Measurements from ENCODE around the gene SRRM2. TPM values are rescaled to one million over a fixed set of nuclear protein-coding genes. Genes with fewer than 3 reads are reported as not detected.

The SRRM2 gene
- total and polyA plus RNA-seq, 9 of the 15 experiments (the other 6 are each of a cell fraction or from before 2014, with no cell fraction given), result 26.7 to 563 (median 81.1) TPM

- no peak for DNase-seq (ENCODE audit: extremely low read depth in 1 of 4, low spot score in 3 of 4)
- CTCF ChIA-PET (ENCODE audit: low intra/inter-chr PET ratio), result no interaction called here
- H4K20me1 ChIP-seq (replicated peaks; ENCODE audit: control insufficient read depth, insufficient read depth, low read length), result peaks cover 4% of the 10 kb centered on the region; the same call in 1 of the 2 replicates
- WGBS (ENCODE audit: insufficient coverage, low coverage, missing lambda C conversion rate), result 8% methylated on average over 16 of the region's 22 CpGs
- H3K36me3 ChIP-seq (ENCODE audit: control insufficient read depth, insufficient read depth, low read length), result peaks cover 18% of the 10 kb centered on the region; the same call in 1 of the 3 replicates
- H3K4me3 ChIP-seq, result no peak overlapping the region
- in situ Hi-C loops (cut with MboI) (no loop called here), intact Hi-C loops (cut with micrococcal nuclease) (no loop called here)
- no peaks in the 10 kb centered on the region for H3K9me1 ChIP-seq (ENCODE audit: control insufficient read depth, insufficient read depth, low read length)
- no peak for FAIRE-seq
- H3K27ac ChIP-seq (ENCODE audit: extremely low read depth, low read depth, low read length), result no peak overlapping the region
- no peaks in the 10 kb centered on the region for H3K9me3 ChIP-seq (replicated peaks; ENCODE audit: control insufficient read depth, insufficient read depth, low read depth, low read length)
- ATAC-seq, result no peak
- peaks cover 19 to 35% of the 10 kb centered on the region in 2 experiments; a peak in 4 of 5 replicates for H3K27me3 ChIP-seq (ENCODE audit: control insufficient read depth in 2 of 2, insufficient read depth in 2 of 2, low read length in 2 of 2)
- H3K4me1 ChIP-seq (replicated peaks in 1 of 2; ENCODE audit: control insufficient read depth in 2 of 2, insufficient read depth in 2 of 2, low read length in 2 of 2), result peaks cover 0 to 54% of the 10 kb centered on the region in 2 experiments; a peak in 2 of 5 replicates
- no peak overlapping the region for H3K4me2 ChIP-seq (ENCODE audit: insufficient read depth, low read length)
- POLR2A ChIA-PET, result interaction anchor here (0.6 to 1.5 kb wide), 4 partner anchors 8 to 1733 kb away, joined by 3 to 6 read pairs (median 4); no protein-coding TSS in a partner anchor
- H3K9ac ChIP-seq (ENCODE audit: insufficient read depth in 1 of 2, low read depth in 2 of 2, low read length in 2 of 2), result 0 out of 4 replicates have a peak overlapping the region, but pooled peaks of 1 of the 2 experiments have one; percentile 10
- TF ChIP-seq TEAD1 (CRISPR knock-in tag; IDR thresholded peaks at IDR 0.05) (no peak), POLR2G (IDR thresholded peaks at IDR 0.05; ENCODE audit: low read depth, low read length) (peak; percentile 58), NFXL1 (CRISPR knock-in tag; IDR thresholded peaks at IDR 0.05) (no peak), CTBP1 (IDR thresholded peaks at IDR 0.05; ENCODE audit: borderline replicate concordance) (no peak), E2F4 (CRISPR knock-in tag; IDR thresholded peaks at IDR 0.05; ENCODE audit: low read depth) (no peak), ZNF695 (CRISPR knock-in tag; IDR thresholded peaks at IDR 0.05) (no peak), ZNF785 (CRISPR knock-in tag; IDR thresholded peaks at IDR 0.05) (no peak), ZNF354B (CRISPR knock-in tag; IDR thresholded peaks at IDR 0.05) (no peak)
- no TSS peak for BruUV-seq (replicated peaks)
- no peaks in the 10 kb centered on the region for H3K79me2 ChIP-seq (ENCODE audit: control insufficient read depth, insufficient read depth, low read length)
- H2AFZ ChIP-seq (ENCODE audit: low read depth, low read length), result no peak overlapping the region
Measured at GRCh38 chr16:2711370-2712062, 40.9 kb upstream of the SRRM2 start.
